Fibroblast of skin of right quadriceps (primary cell): ENCODE data around the gene PAEP.
"Not testable (repeated sequence)": the region's sequence is repeated elsewhere in the genome, so short reads cannot be mapped to it uniquely, and the experiment has no call there.

ENCODE experiments used
- DNase-seq: peaks from one replicate; pipeline ENCODE4 v3.0.0-alpha.2; 2013

PAEP gene

DNA sequence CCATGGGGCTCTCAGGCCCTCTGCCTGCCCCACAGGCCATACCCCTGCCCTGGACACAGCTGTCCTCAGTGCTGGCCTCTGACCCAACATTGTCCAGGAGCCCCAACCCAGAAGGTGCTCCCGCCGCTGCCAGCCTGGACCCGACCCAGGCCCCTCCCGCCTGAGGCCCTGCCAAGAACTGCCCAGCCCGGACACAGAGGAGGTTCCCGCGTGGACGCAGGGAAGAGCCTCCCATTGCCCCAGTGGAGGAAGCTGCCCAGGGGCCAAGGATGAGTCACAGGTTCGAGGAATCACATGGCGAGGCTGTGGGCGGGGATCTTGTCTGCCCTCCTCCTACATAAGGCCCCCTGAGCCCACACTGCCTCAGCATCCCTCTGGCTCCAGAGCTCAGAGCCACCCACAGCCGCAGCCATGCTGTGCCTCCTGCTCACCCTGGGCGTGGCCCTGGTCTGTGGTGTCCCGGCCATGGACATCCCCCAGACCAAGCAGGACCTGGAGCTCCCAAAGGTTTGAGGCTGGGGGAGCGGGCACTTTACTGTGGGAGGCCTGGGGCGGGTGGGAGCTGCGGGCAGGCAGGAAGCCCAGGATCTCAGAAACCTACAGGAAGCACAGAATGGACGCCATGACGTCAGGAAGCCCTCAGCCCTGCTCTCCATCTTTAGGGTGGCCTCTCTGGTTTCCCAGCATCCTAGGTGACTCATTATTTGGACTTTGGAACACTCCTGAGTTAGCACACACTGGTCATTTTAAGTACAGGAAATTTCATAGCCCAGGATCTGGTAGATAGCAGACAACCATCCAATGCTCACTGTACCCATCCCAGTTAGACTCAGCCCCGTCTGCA, at the start of gene PAEP:
Gene PAEP (plus strand): TSS at position 366 of the 844 bp plus-strand sequence.
- no peak for DNase-seq

DNA sequence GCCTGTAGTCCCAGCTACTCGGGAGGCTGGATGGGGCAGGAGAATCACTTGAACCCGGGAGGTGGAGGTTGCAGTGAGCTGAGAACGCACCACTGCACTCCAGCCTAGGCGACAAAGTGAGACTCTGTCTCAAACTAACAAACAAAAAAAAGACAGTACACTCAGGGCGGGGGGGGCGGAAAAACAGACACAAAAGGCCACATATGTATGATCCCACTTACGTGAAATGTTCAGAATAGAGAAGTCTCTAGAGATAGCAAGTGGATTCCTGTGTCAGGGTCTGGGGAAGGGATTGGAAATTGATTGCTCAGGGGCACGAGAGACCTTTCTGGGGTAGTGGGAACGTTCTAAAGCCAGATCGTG, 49.3 kb upstream of the PAEP start:
- DNase-seq, result no peak

- no peak for DNase-seq
These were observed 48.7 kb upstream of the PAEP start for GRCh38 chr9:135512904-135513303.

GRCh38 chr9:135513351-135513846, 48.2 kb upstream of the PAEP start:
- no peak for DNase-seq

- not testable (repeated sequence) for DNase-seq
These were observed 47.6 kb upstream of the PAEP start for GRCh38 chr9:135513906-135514305.

DNA sequence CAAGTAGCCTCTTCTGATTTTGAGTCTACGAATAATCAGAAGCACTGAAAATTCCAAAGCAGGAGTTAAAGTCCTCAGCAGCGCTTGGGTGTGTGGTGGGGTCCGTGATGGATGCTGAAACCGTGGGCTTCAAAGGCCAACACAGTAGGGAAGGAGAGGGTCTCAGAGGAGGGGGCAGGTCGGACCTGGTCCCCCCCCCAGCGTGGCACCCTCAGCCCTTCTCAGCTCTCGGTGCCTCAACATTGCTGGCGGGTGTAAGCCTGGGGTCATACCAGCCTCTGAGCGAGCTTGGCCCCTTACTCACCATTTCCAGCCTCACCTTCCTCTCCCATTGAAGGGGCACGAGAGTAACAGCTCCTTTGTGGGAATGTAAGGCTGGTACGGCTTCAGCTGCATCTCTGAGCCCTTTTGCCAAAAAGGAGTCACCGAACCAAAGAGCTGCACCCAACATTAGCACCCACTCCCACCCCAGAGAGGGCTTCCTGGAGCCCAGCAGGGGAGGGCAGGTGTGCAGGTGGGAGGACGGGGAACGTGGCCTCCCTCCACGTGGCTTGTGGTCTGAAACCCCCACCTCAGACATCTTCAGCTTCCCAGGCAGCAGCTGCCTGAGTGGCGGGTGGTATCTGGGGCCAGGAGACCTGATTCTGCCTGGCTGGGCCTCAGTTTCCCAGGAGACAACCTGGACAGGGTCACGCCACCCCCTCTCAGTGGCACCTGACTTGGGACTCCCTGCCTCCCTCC, 47.0 kb upstream of the PAEP start:
- DNase-seq, result no peak

GRCh38 chr9:135515083-135515951, 46.2 kb upstream of the PAEP start:
- DNase-seq, result no peak

DNA sequence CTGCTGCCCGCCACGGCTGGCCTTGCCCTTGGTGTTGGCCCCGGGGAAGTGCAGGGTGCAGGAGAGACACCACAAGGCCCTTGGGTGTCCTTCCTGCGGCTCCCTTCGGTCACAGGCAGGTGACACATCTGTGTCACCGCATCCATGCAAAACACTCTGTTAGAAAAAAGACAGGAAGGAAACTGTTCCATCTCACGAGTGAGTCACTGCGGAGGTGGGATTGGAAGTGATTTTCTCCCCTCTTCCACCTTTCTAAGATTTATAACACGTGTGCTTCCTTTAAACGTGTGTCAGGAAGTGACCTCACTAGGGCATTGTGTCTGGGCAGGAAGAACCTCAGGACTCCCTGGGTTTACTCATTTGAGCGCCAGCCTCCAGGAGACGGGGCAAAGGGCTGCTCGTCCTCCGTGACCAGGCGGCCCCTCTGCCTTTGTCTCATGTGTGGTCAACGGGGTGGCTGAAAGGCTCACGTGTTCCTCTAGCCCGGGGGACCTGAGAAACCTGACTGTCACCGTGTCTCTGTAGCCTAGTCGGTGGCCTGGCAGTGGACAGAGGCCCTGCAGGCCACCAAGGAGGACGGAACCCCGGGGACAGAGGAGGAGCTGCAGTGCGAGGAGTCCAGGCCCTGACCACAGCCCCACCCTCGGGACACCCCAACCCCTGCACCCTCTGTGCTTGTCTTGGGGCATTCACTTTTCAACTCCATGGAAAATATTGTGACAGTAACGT, 45.3 kb upstream of the PAEP start:
- DNase-seq, result no peak

- DNase-seq, result no peak
These were observed 44.1 kb upstream of the PAEP start for GRCh38 chr9:135517407-135517822.

DNA sequence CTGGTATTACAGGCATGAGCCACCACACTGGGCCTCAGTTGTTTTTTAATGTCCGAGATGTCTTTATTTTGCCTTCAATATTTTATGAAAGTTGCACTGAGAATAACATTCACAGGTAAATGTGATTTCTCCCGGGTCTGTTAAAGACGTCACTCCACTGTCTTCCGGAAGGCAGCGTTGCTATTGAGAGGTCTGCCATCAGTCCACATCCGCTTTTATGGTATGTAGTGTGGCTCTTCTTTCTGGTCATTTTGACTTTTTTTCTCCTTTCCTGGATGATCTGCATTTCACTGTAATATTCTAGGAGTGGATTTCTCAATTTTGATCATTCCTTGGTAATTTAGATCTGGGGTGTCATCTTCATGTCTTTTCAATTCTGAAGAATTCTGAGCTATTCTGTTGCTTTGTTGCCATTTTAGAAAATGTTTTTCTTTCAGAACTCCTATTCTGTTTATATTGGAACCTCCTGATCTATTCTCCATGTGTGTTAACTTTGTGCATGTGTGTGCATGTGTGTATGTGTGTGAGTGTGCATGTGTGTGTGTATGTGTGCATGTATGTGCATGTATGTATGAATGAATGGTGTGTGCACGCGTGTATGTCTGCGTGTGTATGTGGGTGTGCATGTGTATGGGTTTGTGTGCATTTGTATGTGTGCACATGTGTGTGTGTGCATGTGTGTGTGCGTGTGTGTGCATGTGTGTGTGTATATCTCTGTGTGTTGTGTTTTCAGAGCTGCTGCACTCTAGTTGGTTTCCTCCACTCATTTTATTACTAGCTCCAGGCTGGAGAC, 42.2 kb upstream of the PAEP start:
- no peak for DNase-seq

DNA sequence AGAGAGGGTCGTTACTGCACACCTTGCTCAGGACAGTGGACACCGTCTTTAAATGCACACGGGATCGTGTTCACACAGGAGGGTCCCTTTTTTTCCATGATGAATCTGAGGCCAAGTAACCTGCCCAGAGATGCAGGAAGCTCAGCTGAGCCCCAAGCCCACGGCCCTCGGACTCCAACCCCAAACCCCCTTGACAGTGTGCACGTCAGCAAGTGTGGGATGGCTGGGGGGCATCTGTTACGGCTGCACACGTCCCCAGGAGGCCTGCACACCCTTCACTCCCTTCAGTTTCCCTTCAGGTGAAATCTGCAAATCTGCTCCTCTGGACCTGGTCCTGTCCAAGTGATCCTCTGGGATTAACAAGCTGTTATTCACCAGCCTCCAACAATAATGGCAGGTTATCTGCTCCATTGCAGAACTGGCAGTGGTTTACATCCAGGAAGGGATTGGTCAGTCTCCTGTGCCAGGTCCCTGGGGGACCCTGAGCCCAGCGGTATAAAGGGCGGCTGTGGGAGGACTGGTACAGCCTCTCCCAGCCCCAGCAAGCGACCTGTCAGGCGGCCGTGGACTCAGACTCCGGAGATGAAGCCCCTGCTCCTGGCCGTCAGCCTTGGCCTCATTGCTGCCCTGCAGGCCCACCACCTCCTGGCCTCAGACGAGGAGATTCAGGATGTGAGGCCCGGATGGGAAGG, 40.5 kb upstream of the PAEP start, which contains the start of gene LCN1:
Gene LCN1 (plus strand): TSS at position 525 of the 692 bp plus-strand sequence. CDS start 58 bp downstream, at position 583.
- DNase-seq, result no peak

GRCh38 chr9:135521608-135522095, 39.9 kb upstream of the PAEP start:
- DNase-seq, result no peak

- DNase-seq, result no peak
These were observed 39.2 kb upstream of the PAEP start for GRCh38 chr9:135522137-135522877.

GRCh38 chr9:135522931-135523330, 38.6 kb upstream of the PAEP start:
- DNase-seq, result no peak

GRCh38 chr9:135523521-135524129, 37.9 kb upstream of the PAEP start:
- DNase-seq, result no peak

DNA sequence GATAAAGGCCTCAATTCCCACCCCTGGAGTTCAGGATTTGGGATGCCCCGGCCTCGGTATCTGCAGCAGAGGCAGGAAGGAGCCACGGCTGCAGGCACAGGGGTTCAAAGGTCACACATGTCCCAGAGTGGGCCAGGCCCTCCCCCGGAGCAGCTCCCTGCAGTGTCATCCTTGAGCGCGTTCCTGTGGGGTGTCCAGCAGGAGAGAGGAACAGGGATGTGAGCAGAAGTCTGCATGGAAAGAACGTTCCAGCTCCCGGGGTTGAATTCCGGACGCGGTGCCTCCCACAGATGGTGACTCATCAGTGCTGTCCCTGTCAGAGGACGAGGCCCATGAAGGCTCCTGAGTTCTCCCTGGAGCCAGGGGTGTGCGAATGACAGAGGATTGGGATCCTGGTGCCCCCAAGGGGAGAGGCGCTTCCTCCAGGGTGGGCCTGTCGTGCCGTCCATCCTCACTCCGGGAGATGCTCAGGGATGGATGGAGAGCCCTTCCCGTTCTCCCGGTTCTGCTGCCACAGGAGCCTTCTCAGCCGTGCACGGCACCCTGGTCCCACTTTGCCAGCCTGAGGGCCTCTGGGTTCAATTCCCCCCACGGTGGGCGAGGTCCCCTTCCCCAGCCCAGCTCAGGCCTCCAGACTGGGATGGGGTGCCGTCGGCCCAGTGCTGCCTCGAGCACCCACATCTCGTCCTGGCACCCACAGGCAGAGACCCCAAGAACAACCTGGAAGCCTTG, 37.3 kb upstream of the PAEP start:
- no peak for DNase-seq

DNA sequence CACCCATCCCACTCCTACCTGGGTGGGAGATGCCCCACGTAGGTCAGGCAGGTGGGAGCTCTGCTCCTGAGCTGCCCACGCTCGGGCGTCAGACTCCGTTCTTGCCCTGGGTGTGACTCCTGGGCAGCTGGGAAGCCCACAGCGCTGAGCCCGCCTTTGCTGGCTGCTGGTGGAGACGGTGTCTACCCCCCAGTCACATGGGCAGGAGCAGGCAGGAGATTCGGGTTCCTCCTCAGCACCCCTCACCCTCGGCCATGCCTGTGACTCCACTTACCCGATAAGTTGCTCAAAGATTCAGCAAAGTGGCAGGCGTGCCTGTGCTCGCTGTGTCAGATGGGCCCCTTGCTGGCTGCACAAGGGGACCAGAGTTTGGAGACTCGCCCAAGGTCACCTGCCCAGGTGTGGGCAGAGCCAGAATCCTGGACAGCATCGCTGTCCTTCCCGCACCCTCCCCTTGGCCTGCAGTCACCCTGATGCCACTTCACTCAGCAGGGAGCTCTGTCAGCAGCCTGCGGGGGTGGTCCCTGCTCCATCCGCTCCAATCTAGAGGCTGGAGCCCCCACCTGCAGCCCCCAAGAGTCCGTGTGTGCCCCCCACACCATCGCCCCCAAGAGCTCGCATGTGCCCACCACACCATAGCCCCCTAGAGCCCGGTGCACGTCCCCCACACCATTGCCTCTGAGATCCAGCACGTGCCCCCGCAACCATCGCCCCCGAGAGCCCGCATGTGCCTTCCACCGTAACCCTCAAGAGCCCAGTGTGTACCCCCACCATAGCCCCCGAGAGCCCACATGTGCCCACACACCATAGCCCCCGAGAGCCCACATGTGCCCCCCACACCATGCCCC, 36.1 kb upstream of the PAEP start:
- DNase-seq, result no peak
